Naive B cell (primary cell): ENCODE data around the gene PGPEP1. TPM values are rescaled to one million over a fixed set of nuclear protein-coding genes. Genes with fewer than 3 reads are reported as not detected.
"Not testable (repeated sequence)": the region's sequence is repeated elsewhere in the genome, so short reads cannot be mapped to it uniquely, and the experiment has no call there.

Source experiments
- ATAC-seq, 2 donors: fragments of 150-1000 bp; cut with Tn5 transposase; 2 replicates each; pipeline ENCODE4 v1.10.0; 2021; ENCODE audit warnings: low read depth in 2 of 2, mild to moderate bottlenecking in 2 of 2, moderate library complexity in 2 of 2
- DNase-seq: peaks from one replicate; pipeline ENCODE4 v3.0.0; 2022
- H3K27ac Mint-ChIP-seq, 6 donors: one replicate each; pipeline ENCODE4 v1.8.0; 2020 to 2022; ENCODE audit warnings: mild to moderate bottlenecking in 6 of 6, mixed read lengths in 6 of 6, moderate library complexity in 5 of 6, inconsistent platforms in 2 of 6
- H3K27me3 Mint-ChIP-seq, 3 donors: one replicate each; pipeline ENCODE4 v1.8.0; 2021 to 2022; ENCODE audit warnings: mixed read lengths in 3 of 3, mild to moderate bottlenecking in 1 of 3
- H3K36me3 Mint-ChIP-seq, 2 donors: one replicate each; pipeline ENCODE4 v1.8.0; 2020 to 2022; ENCODE audit warnings: mixed read lengths in 2 of 2, inconsistent platforms in 1 of 2, mild to moderate bottlenecking in 1 of 2
- H3K4me1 Mint-ChIP-seq, 3 donors: one replicate each; pipeline ENCODE4 v1.8.0; 2020 to 2022; ENCODE audit warnings: mixed read lengths in 3 of 3, inconsistent platforms in 1 of 3, mild to moderate bottlenecking in 1 of 3, moderate library complexity in 1 of 3
- H3K4me3 Mint-ChIP-seq, 8 donors: one replicate each; pipeline ENCODE4 v1.8.0; 2020 to 2022; ENCODE audit warnings: mild to moderate bottlenecking in 8 of 8, mixed read lengths in 8 of 8, moderate library complexity in 8 of 8, inconsistent platforms in 2 of 8
- H3K9me3 Mint-ChIP-seq, 7 donors: one replicate each; pipeline ENCODE4 v1.8.0; 2020 to 2022; ENCODE audit warnings: mixed read lengths in 7 of 7, mild to moderate bottlenecking in 5 of 7, inconsistent platforms in 2 of 7, moderate library complexity in 1 of 7
- polyA plus RNA-seq, 6 donors: library from polyadenylated mRNA; unstranded; fragments of 300-500 nt; fragmentation: Illumina TruSeq; gene quantifications; one replicate each; pipeline ENCODE4 v1.2.3, GENCODE V29; 2021; ENCODE audit warnings: low read depth in 6 of 6

The PGPEP1 gene
- polyA plus RNA-seq, 6 donors from 2014 or later = 4.0 to 11.8 (median 8.0) TPM

DNA sequence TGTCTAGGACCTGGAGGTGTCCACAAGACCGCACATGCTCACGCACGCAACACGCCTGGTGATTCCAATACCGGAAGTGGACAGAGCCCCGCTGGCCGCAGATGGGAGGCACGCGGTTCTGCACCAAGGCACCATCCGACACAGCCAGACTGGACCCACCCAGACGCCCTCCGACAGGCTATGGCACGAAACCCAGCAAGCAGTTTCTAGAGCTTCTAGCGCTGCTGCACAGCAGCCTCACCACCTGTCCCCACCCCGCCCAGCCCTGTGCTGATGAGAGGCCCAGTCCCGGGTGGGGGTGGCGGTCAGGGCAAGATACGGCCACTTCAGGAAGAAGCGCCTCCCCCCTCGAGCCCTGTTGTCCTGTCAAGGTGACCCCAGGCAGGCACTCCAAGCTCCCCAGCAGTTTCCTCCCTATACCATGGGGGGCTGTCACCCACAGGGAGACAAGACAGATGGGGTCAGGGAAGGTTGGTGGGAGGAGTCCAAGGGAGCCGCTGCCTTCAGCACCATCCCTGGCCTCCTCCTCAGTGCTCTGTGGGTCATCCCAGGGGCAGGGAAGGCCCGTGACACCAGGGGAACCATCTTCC lies 28.8 kb upstream of the PGPEP1 start:
- Mint-ChIP-seq H3K27ac (no peak overlapping the region), H3K27me3 (no peaks in the 10 kb centered on the region), H3K4me3 (no peak overlapping the region), H3K9me3 (no peaks in the 10 kb centered on the region), H3K36me3 (no peaks in the 10 kb centered on the region), H3K4me1 (peaks cover 10 to 24% (median 12%) of the 10 kb centered on the region in 3 donors)
- DNase-seq (no peak), ATAC-seq (no peak)

DNA sequence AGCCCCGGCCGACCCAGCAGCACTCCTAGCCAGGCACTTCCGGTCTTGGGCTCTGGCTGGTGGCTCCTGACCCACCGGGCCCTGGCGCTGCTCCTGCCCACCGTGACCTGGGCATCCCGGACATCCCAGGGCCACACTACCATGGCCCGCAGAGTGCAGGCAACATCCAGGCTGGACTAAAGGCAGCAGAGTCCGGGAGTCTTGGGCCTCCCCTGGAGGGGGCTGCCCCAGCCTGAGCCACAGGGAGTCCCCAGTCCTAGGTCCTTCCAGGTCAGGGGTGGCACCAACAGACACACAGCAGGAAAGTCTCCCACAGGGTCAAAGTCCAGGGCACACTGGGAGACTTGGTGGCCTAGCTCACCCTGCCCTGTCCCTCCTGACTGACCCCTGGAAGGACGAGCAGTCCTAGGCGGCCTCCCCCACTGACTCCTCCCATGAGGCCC lies 28.3 kb upstream of the PGPEP1 start:
- no peaks in the 10 kb centered on the region for H3K27me3 Mint-ChIP-seq
- H3K4me3 Mint-ChIP-seq = no peak overlapping the region
- H3K27ac Mint-ChIP-seq = no peak overlapping the region
- no peaks in the 10 kb centered on the region for H3K36me3 Mint-ChIP-seq
- no peak for ATAC-seq
- no peak for DNase-seq
- peaks cover 5 to 19% (median 7%) of the 10 kb centered on the region in 3 donors for H3K4me1 Mint-ChIP-seq
- H3K9me3 Mint-ChIP-seq = no peaks in the 10 kb centered on the region

DNA sequence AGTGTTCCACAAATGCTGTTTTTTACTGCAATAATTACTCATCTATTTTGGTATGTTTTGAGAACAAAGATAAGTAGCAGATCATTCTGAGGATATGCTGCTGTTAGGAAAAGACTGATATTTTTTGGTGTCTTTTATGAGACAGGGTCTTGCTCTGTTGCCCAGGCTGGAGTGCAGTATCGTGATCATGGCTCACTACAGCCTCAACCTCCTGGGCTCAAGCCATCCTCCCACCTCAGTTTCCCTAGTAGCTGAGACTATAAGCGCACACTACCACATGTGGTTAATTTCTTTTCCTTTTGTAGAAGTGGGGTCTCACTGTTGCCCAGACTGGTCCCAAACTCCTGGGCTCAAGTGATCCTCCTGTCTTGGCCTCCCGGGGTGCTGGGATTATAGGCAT lies 27.0 kb upstream of the PGPEP1 start:
- Mint-ChIP-seq H3K9me3 (no peaks in the 10 kb centered on the region), H3K4me1 (peaks cover 6 to 26% (median 9%) of the 10 kb centered on the region in 3 donors), H3K36me3 (no peaks in the 10 kb centered on the region), H3K27me3 (no peaks in the 10 kb centered on the region), H3K27ac (peak overlapping the region in 1 of 6 donors; percentile 47), H3K4me3 (no peak overlapping the region)
- no peak for DNase-seq
- no peak for ATAC-seq

DNA sequence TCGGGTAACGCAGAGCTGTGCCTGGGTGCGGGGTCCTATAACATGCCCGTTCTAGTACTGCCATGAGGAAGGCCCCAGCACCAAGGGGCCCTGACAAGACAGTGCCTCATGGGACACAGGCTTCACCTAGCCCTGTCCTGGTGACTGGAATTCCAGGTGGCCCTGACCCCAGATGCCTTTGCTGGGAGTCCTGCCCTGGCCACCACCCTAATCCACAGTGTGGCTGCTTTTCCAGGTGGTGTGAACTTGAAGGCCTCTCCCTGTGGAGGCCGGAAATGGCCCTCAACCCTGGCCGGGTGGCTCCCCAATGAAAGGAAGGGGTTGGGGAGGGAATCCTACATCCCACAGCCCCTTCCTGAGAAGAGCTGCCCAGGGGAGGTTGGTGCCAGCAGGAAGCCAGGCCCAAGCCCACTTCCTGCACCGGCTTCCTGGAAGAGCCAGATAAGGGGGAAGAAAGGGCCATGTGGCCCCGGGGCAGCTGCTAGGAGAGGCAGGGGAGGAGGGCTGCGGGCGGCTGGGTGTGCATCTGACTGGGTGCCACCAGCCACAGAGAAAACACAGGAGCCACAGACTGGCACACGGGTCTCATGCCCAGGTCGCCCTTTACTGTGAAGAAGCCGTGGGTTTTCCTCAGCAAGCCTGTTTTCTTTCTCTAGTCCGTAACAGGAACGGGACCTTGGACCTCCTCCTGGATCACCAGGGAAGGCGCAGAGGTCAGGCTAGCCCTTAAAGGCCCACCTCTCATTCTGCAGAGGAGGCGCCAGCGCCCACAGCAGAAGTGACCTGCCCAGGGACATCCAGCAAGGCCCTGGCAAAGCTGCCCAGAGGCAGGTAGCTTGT lies 22.2 kb upstream of the PGPEP1 start:
- Mint-ChIP-seq H3K36me3 (no peaks in the 10 kb centered on the region), H3K27ac (peak overlapping the region in 4 of 6 donors; percentile 57 to 87 (median 80)), H3K27me3 (no peaks in the 10 kb centered on the region), H3K9me3 (no peaks in the 10 kb centered on the region), H3K4me3 (peak overlapping the region in 6 of 8 donors; percentile 24 to 53 (median 42)), H3K4me1 (peaks cover 29 to 62% (median 44%) of the 10 kb centered on the region in 3 donors)
- DNase-seq (no peak), ATAC-seq (no peak)

DNA sequence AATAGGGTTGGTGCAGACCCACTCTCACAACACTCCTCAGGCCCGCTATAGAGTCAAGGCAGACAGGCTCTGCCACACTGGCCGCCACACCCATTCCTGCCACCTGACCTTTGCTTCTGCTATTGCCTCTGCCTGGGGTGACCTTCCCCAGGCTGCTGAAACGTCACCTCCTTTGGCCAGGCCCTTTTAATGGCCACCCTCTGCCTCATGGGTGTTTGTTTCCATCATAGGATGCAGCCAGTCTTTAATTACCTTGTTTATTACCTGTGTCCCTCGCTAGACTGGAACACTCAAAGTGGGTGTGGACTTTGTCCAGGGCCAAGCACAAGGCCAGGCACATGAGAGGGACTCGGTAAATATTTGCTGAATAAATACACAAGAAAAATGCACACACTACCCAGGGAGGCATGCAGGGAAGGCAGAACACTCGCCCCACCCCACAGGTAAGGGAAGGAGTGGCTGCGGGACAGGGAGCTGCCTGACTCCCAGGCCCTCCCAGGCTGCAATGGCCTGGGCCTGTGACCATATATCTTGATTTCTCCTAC lies 20.7 kb upstream of the PGPEP1 start:
- no peak for DNase-seq
- H3K27me3 Mint-ChIP-seq = no peaks in the 10 kb centered on the region
- peak overlapping the region in 5 of 8 donors; percentile 32 to 64 (median 46) for H3K4me3 Mint-ChIP-seq
- no peak for ATAC-seq
- peaks cover 32 to 72% (median 54%) of the 10 kb centered on the region in 3 donors for H3K4me1 Mint-ChIP-seq
- H3K36me3 Mint-ChIP-seq = no peaks in the 10 kb centered on the region
- H3K9me3 Mint-ChIP-seq = no peaks in the 10 kb centered on the region
- peak overlapping the region in 5 of 6 donors; percentile 13 to 94 (median 58) for H3K27ac Mint-ChIP-seq

DNA sequence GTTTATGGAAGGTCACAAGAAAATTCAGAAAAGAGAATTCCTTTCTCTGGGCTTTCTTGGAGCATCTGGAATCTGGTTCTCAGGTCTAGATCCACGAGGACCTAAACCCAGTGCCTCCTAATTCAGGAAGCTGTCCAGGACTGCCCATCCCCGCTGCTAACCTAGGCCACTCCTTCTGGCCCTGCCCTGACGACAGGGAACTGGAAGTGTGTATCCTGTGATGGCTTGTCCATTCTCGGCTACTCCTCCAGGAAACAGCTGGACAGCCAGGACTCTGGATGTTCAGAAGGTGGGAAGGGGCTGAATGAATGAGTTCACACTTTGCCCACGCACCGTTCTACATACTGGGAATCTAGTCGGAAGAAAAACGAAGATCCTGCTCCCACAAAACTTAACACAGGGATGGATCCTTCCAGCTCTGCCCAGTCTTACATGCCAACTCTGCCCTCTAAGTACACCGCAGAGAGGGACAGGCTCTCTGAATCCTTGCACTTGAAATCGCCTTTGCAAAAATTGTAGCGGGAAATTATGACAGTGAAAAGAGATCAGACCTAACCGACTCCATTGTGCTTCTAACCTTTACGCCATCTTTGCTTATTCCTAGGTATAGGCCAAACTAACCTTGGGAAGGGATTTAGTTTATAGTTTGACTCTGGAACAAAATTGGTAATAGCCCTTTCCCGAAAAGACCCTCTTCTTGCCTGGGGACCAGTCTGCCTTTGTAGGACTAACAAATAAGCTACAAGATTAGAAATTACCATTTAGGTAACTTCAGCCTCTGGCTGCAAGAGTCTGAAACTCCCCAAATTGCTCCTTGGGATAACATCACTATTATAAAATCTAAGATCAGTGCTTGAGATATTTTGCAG lies 19.3 kb upstream of the PGPEP1 start:
- peaks cover 32 to 66% (median 54%) of the 10 kb centered on the region in 3 donors for H3K4me1 Mint-ChIP-seq
- DNase-seq (no peak), ATAC-seq (no peak)
- H3K4me3 Mint-ChIP-seq = peak overlapping the region in 6 of 8 donors; percentile 30 to 88 (median 80)
- H3K27me3 Mint-ChIP-seq = no peaks in the 10 kb centered on the region
- no peaks in the 10 kb centered on the region for H3K9me3 Mint-ChIP-seq
- peak overlapping the region in 4 of 6 donors; percentile 69 to 99 (median 90) for H3K27ac Mint-ChIP-seq
- no peaks in the 10 kb centered on the region for H3K36me3 Mint-ChIP-seq

DNA sequence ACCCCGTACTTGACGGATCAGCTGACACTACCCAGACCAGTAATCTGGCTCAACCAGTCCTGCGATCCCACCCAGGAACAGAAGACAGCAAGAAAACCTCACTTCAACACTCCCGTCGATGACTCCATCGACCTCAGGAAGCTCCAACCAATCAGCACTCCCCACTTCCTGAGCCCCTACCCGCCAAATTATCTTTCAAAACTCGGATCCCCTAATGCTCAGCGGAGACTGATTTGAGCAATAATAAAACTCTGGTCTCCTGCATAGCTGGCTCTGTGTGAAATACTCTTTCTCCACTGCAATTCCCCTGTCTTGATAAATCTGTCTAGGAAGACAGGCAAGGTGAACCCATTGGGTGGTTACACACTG lies 18.7 kb upstream of the PGPEP1 start:
- DNase-seq = no peak
- Mint-ChIP-seq H3K4me3 (peak overlapping the region; percentile 79 to 92 (median 86)), H3K36me3 (no peaks in the 10 kb centered on the region), H3K27me3 (no peaks in the 10 kb centered on the region), H3K27ac (peak overlapping the region in 4 of 6 donors; percentile 69 to 99 (median 90)), H3K9me3 (no peaks in the 10 kb centered on the region), H3K4me1 (peaks cover 32 to 64% (median 54%) of the 10 kb centered on the region in 3 donors)
- no peak for ATAC-seq

DNA sequence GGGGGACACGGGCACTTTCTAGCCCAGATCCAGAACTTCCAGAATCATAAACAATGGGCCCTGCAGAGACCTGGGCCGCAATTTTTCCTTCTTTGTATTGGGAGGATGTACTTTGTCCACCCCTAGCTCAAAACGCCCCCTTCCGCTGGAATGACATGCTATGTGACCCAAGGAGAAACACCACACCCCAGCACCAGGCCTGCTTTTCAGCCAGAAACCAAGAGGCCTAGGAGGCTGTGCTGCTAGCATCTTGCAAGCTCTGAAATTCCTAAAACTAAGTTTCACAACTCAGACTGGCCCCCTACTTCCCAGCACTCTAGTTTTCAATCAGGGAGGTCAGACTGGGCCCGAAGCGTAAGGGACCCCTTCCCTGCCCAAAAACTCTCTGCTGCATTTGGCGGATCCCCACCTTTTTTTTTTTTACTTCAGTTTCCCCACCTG lies 18.1 kb upstream of the PGPEP1 start:
- Mint-ChIP-seq H3K9me3 (no peaks in the 10 kb centered on the region), H3K4me1 (peaks cover 32 to 61% (median 54%) of the 10 kb centered on the region in 3 donors), H3K36me3 (no peaks in the 10 kb centered on the region), H3K27me3 (no peaks in the 10 kb centered on the region), H3K27ac (peak overlapping the region in 5 of 6 donors; percentile 76 to 99 (median 92)), H3K4me3 (peak overlapping the region; percentile 79 to 92 (median 86))
- ATAC-seq = no peak
- DNase-seq = no peak

DNA sequence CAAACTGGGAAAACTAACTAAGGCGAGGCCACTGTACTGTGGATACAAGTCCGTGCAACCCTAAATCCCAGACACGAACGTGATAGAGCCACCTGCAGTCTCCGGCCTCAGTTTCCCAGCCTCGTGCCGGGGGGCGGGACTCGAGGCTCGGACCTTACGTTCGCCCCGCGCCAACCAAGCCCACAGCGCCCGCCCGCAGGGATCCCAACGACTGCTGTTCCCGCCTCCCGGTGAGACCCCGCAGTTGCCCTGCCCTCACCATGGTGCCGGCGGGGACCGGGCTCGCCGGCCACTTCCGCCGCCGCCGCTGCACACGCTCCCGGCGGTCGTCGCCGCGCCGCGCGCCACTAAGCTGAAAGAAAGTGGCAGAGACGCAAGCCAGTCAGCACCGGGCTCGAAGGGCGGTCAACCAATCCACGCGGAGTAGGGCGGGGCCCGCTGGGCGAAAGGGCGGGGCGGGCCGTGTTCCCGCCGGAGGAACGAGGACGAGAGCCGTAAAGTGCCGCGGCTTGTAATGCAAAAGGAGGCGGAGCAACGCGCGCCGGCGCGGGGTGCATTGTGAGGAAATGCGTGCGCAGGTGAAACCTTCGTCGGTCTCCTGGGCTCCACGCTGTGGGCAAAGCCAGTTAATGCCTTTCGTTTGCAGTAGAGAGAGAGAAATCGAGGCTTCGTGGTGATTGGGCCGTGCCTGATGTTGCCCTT lies 17.5 kb upstream of the PGPEP1 start, which contains the start of gene LSM4:
Gene LSM4, minus strand, starts transcription at position 318 of the 702 bp plus-strand sequence. Its CDS starts 56 bp downstream, at position 262.
- H3K9me3 Mint-ChIP-seq = no peaks in the 10 kb centered on the region
- no peaks in the 10 kb centered on the region for H3K36me3 Mint-ChIP-seq
- ATAC-seq (peak; percentile 91 to 95), DNase-seq (peak; percentile 99)
- H3K27ac Mint-ChIP-seq = peak within 1 kb of the TSS; percentile 89 to 99 (median 95)
- peak within 1 kb of the TSS; percentile 79 to 92 (median 86) for H3K4me3 Mint-ChIP-seq
- H3K27me3 Mint-ChIP-seq = no peaks in the 10 kb centered on the region
- H3K4me1 Mint-ChIP-seq = peaks cover 30 to 56% (median 50%) of the 10 kb centered on the region in 3 donors

DNA sequence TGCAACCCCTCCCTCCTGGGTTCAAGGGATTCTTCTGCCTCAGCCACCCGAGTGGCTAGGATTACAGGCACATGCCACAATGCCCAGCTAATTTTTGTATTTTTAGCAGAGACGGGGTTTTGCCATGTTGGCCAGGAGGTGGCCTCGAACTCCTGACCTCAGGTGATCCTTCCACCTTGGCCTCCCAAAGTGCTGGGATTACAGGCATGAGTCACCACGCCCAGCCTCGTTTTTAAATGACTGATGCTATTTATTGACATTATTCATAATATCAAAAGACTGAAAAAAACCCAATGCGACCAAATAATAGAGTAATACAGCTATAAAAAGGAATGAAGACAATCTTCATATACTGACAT lies 16.0 kb upstream of the PGPEP1 start:
- H3K9me3 Mint-ChIP-seq, H3K27me3 Mint-ChIP-seq, H3K36me3 Mint-ChIP-seq, DNase-seq, ATAC-seq: not testable (repeated sequence)
- H3K27ac Mint-ChIP-seq = peak overlapping the region in 4 of 6 donors; percentile 39 to 99 (median 96)
- peak overlapping the region in 1 of 8 donors; percentile 15 for H3K4me3 Mint-ChIP-seq
- H3K4me1 Mint-ChIP-seq = peaks cover 27 to 55% (median 50%) of the 10 kb centered on the region in 3 donors

DNA sequence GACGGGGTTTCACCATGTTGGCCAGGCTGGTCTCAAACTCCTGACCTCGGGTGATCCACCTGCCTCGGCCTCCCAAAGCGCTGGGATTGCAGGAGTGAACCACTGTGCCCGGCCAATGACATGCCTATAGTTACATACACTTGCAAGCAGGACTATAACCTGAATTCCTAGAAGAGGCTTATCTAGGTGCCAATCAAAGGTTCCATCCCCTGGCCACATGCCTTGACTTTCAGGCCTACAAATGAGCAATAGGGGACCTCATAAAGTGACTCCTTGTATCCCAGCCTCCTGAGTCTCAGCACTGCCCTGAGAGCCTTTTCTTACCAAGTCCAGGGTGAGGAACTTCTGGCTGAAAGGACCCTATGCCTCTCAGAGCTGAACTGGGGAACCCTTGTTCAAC lies 13.6 kb upstream of the PGPEP1 start:
- no peak overlapping the region for H3K27ac Mint-ChIP-seq
- no peaks in the 10 kb centered on the region for H3K36me3 Mint-ChIP-seq
- H3K4me1 Mint-ChIP-seq = peaks cover 15 to 38% (median 35%) of the 10 kb centered on the region in 3 donors
- ATAC-seq (no peak), DNase-seq (no peak)
- H3K27me3 Mint-ChIP-seq = peaks cover 0 to 6% (median 5%) of the 10 kb centered on the region in 3 donors
- H3K4me3 Mint-ChIP-seq = no peak overlapping the region
- no peaks in the 10 kb centered on the region for H3K9me3 Mint-ChIP-seq

DNA sequence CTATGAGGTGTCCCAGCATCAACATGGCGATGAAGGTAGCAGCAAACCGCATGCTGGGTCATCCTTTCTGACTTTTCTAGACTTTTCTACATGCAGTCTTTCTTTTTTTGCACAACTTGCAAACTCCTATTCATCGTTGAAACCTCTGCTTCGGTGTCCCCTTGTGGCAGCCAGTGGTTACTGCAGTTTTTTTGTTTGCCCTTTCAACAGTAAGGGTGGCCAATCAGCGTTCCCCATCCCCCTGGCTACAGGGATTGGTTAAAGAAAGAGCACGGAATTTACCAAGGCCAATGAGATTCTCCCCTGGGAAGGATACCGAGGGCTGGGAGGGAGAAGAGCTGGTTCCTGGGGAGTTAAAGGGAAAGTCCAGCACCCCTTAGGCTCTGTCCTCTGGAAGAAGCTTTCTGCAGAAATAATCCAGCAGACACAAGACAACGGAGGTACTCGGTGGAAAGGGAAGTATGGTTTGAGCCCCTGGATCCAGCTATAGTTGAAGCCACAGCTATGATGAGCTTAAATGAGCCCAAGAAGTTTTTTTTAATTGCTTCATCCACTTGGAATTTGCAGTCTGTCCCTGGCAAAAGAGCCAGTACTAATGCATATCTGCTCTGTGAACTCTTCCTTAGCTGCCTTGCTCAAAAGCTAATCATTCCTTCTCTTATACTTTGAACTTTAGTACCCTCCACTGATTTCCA lies 11.9 kb upstream of the PGPEP1 start:
- DNase-seq = peak; percentile 86
- Mint-ChIP-seq H3K4me3 (peak overlapping the region; percentile 11 to 83 (median 76)), H3K27me3 (peaks cover 0 to 8% (median 5%) of the 10 kb centered on the region in 3 donors), H3K27ac (peak overlapping the region in 3 of 6 donors; percentile 6 to 71 (median 45)), H3K4me1 (peaks cover 5 to 24% (median 23%) of the 10 kb centered on the region in 3 donors), H3K36me3 (no peaks in the 10 kb centered on the region), H3K9me3 (no peaks in the 10 kb centered on the region)
- ATAC-seq = peak; percentile 95 to 97
